Epithelial cell of esophagus (primary cell): ENCODE measurements around the gene KLF3.
"Not testable (repeated sequence)": the region's sequence is repeated elsewhere in the genome, so short reads cannot be mapped to it uniquely, and the experiment has no call there.

Experiments
- DNase-seq: peaks from one replicate; pipeline ENCODE4 v3.0.0; 2010; ENCODE audit warnings: low read depth
- H3K4me3 ChIP-seq: 2 replicates; pipeline ENCODE4 v1.5.1; 2011; ENCODE audit warnings: mild to moderate bottlenecking, low read length, control low read depth
- TF ChIP-seq, protein P1 (sequence below): IDR thresholded peaks from 2 replicates; pipeline ENCODE4 v1.5.1; 2011; ENCODE audit warnings: low read depth, mild to moderate bottlenecking, low read length, control low read depth, inconsistent platforms; ENCODE audit not compliant: insufficient read depth; ENCODE audit errors: missing control alignments

KLF3 gene

DNA sequence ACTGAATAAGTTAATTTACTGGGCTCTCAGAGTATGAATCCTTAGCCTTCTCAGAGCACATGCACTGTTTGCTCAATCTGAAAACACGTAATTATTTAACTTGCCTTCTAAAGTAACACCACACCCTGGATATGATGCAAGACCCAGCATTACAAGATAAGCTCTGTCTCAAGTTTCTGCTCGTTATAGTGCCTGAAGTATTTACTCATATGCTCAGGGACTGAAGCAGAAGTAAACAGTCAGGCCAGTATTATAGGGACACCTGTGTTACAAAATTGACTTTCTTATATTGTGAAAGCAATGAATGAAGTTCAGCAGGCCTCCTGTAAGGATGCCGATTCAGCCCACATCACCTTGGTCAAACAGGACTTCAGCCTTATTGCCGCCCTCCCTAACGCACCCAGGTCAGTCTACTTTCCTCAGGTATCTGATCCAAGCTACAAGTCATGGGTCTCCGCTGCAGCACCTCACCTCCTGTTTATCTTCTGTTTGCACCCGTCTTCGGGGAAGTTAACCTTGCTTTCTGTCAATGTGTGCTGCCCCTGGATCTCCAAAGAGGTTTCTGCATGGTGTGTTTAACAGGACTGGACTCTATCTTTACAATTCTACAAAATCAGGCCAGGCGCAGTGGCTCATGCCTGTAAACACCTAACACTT lies 42.8 kb upstream of the KLF3 start:
- H3K4me3 ChIP-seq, result no peak overlapping the region
- peak; percentile 99 for DNase-seq
- TF ChIP-seq, protein P1, sequence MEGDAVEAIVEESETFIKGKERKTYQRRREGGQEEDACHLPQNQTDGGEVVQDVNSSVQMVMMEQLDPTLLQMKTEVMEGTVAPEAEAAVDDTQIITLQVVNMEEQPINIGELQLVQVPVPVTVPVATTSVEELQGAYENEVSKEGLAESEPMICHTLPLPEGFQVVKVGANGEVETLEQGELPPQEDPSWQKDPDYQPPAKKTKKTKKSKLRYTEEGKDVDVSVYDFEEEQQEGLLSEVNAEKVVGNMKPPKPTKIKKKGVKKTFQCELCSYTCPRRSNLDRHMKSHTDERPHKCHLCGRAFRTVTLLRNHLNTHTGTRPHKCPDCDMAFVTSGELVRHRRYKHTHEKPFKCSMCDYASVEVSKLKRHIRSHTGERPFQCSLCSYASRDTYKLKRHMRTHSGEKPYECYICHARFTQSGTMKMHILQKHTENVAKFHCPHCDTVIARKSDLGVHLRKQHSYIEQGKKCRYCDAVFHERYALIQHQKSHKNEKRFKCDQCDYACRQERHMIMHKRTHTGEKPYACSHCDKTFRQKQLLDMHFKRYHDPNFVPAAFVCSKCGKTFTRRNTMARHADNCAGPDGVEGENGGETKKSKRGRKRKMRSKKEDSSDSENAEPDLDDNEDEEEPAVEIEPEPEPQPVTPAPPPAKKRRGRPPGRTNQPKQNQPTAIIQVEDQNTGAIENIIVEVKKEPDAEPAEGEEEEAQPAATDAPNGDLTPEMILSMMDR, result no peak

DNA sequence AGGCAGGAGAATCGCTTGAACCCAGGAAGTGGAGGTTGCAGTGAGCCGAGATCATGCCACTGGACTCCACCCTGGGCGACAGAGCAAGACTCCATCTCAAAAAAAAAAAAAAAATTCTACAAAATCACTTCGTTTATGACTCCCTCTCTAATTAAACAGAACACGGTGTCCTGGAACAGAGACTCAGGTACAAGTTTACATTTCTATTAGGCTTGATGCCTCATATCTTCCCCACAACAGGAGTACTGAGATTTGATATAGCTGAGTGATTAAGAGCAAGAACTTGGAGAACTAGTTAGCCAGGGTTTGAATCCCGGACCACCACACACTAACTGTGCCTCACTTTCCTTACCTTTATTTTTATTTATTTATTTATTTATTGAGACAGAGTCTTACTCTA lies 42.2 kb upstream of the KLF3 start:
- DNase-seq, result no peak
- TF ChIP-seq, protein P1, result no peak
- H3K4me3 ChIP-seq, result no peak overlapping the region

DNA sequence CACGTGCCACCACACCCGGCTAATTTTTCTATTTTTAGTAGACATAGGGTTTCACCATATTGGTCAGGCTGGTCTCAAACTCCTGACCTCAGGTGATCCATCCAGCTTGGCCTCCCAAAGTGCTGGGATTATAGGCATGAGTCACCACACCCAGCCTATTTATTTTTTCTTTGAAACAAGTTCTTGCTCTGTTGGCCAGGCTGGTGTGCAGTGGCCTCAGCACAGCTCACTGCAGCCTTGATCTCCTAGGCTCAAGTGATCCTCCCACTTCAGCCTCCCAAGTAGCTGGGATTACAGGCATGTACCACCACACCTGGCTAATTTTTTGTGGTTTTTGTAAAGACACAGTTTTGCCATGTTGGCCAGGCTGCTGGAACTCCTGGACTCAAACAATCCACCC lies 41.7 kb upstream of the KLF3 start:
- H3K4me3 ChIP-seq, DNase-seq: not testable (repeated sequence)

DNA sequence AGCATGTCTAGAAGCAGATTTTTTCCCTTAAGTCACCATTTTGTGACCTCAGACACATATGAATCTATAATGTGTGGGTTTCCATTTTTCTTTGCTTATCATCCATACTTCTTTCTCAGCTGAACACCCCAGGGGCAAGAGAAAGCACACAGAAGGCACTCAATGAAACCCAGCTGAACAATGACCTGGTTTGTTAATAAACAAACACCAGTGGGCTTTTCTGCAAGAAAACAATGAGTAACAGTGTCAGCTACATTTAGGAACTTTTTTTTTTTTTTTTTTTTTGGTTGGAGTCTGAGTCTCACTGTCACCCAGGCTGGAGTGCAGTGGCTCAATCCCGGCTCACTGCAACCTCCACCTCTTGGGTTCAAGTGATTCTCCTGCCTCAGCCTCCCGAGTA lies 40.7 kb upstream of the KLF3 start:
- TF ChIP-seq, protein P1, result no peak
- DNase-seq, result no peak
- H3K4me3 ChIP-seq, result no peak overlapping the region

DNA sequence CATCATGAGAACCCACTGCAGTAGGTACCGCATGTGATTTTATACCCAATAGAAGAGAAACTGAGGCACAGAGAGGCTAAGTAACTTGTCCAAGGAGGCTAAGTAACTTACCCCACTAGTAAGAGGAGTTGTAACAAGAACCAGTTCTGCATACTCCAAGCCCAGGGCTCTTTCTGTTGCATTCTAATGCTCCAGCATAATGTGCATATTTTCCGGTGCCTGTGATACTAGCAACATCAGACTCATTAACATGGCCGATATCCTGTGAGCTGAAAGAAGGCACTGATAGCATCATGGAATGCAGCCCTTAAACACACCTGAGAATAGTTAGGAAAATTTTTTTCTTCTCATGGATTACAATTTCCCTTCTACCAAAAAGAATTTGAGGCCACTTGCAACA lies 39.7 kb upstream of the KLF3 start:
- H3K4me3 ChIP-seq, result no peak overlapping the region
- TF ChIP-seq, protein P1, result no peak
- no peak for DNase-seq

DNA sequence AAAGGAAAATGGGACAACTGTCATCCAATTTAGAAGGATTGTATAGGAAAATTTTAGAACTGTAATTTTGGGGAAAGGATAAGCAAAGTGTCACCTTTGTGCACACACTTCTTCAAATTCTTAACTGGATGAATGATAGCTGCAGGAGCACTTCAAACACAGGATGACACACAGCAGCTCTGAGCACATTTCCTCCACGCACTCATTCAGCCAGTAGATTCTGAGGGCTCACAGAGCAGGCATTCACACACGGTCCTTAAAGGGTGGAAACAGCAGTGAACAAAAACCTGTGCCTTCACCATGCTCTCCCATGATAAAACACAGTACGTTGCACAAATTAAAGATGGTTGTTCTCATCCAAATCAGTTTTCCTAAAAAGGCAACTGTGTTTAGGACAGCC lies 38.5 kb upstream of the KLF3 start:
- TF ChIP-seq, protein P1, result no peak
- no peak for DNase-seq
- no peak overlapping the region for H3K4me3 ChIP-seq

DNA sequence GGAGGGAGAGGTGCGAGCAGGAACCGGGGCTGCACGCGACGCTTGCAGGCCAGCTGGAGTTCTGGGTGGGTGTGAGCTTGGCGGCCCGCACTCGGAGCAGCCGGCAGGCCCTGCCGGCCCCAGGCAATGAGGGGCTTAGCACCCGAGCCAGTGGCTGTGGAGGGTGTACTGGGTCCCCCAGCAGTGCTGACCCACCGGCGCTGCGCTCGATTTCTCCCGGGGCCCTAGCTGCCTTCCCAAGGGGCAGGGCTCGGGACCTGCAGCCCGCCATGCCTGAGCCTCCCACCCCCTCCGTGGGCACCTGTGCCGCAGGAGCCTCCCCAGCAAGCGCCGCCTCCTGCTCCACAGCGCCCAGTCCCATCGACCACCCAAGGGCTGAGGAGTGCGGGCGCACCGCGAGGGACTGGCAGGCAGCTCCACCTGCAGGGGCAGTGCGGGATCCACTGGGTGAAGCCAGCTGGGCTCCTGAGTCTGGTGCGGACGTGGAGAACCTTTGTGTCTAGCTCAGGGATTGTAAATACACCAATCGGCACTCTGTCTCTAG lies 37.0 kb upstream of the KLF3 start:
- DNase-seq, H3K4me3 ChIP-seq: not testable (repeated sequence)

DNA sequence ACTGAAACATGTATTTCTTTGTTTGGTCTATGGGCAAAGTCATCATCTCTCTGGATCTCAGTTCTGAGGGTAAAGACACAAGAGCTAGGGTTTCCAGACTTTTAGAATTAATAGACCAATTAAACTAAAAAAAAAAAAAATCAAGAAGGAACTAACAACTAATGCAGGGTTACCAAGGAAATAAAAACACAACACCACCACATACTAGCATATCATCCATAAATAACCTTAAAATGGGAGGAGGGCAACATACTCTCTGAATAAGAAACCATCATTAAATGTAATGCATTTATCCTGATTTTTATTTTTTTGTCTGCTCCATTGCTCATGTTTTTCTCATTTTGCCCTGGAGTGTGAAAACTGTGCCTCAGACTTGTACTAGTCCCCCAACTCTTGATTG lies 33.5 kb upstream of the KLF3 start:
- TF ChIP-seq, protein P1, result no peak
- no peak overlapping the region for H3K4me3 ChIP-seq
- no peak for DNase-seq
